Adipocyte (in vitro differentiated cells): Measurements from ENCODE around the gene UBQLN2.
"Not testable (repeated sequence)": the region's sequence is repeated elsewhere in the genome, so short reads cannot be mapped to it uniquely, and the experiment has no call there.

Experiments used
- DNase-seq: peaks from one replicate; pipeline ENCODE4 v3.0.0-alpha.2; 2015; ENCODE audit warnings: low read depth
- H3K27me3 ChIP-seq: replicated peaks from 2 replicates; pipeline ENCODE4 v1.7.0; 2013; ENCODE audit warnings: mild to moderate bottlenecking, low read length, moderate library complexity; ENCODE audit not compliant: control insufficient read depth, insufficient read depth
- H3K36me3 ChIP-seq: 2 replicates; pipeline ENCODE4 v1.7.0; 2013; ENCODE audit warnings: low read length, mild to moderate bottlenecking, moderate library complexity; ENCODE audit not compliant: control insufficient read depth, insufficient read depth, severe bottlenecking
- H3K4me1 ChIP-seq: 2 replicates; pipeline ENCODE4 v1.7.0; 2013; ENCODE audit warnings: mild to moderate bottlenecking, low read length, moderate library complexity; ENCODE audit not compliant: control insufficient read depth, insufficient read depth
- H3K4me3 ChIP-seq: 2 replicates; pipeline ENCODE4 v1.7.0; 2013; ENCODE audit warnings: mild to moderate bottlenecking, low read length, moderate library complexity
- H3K9ac ChIP-seq: 2 replicates; pipeline ENCODE4 v1.7.0; 2013; ENCODE audit warnings: mild to moderate bottlenecking, low read length, moderate library complexity
- H3K9me3 ChIP-seq: 2 replicates; pipeline ENCODE4 v1.7.0; 2013; ENCODE audit warnings: mild to moderate bottlenecking, low read length, moderate library complexity; ENCODE audit not compliant: control insufficient read depth

UBQLN2 gene

GRCh38 chrX:56563231-56564161, at the start of gene UBQLN2:
UBQLN2 (plus strand) TSS chrX:56563627; CDS start chrX:56563874, 247 bp downstream.
- peak; percentile 89 for DNase-seq
- no peaks in the 10 kb centered on the region for H3K9me3 ChIP-seq
- no peaks in the 10 kb centered on the region for H3K27me3 ChIP-seq
- no peaks in the 10 kb centered on the region for H3K36me3 ChIP-seq
- H3K4me1 ChIP-seq = peaks cover 23% of the 10 kb centered on the region
- peak within 1 kb of the TSS; percentile 90 for H3K9ac ChIP-seq
- peak within 1 kb of the TSS; percentile 86 for H3K4me3 ChIP-seq

GRCh38 chrX:56519642-56520041, 43.8 kb upstream of the UBQLN2 start:
- Histone ChIP-seq H3K4me3 (no peak overlapping the region), H3K27me3 (no peaks in the 10 kb centered on the region), H3K4me1 (no peaks in the 10 kb centered on the region), H3K9ac (no peak overlapping the region), H3K36me3 (no peaks in the 10 kb centered on the region), H3K9me3 (no peaks in the 10 kb centered on the region)
- DNase-seq = no peak

DNA sequence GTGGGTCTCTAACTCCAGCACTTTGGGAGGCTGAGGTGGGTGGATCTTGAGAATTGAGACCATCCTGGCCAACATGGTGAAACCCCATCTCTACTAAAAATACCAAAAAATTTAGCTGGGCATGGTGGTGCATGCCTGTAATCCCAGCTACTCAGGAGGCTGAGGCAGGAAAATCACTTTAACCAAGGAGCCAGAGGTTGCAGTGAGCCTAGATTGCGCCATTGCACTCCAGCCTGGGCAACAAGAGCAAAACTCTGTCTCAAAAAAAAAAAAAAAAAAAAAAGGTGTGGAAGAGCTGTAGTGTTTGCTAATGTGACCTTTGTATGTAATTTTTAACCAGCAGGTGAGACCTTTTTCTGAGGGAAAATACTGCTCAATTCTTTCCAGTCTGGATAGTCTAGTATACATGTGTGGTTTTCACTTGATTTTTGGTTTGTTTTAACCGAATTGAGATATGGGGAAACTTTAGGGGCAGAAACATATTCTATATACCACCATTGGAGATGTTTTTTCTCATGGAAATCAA, 33.9 kb upstream of the UBQLN2 start:
- not testable (repeated sequence) for H3K9ac ChIP-seq, H3K4me1 ChIP-seq, H3K27me3 ChIP-seq, DNase-seq, H3K4me3 ChIP-seq, H3K36me3 ChIP-seq
- peaks cover 15% of the 10 kb centered on the region for H3K9me3 ChIP-seq

DNA sequence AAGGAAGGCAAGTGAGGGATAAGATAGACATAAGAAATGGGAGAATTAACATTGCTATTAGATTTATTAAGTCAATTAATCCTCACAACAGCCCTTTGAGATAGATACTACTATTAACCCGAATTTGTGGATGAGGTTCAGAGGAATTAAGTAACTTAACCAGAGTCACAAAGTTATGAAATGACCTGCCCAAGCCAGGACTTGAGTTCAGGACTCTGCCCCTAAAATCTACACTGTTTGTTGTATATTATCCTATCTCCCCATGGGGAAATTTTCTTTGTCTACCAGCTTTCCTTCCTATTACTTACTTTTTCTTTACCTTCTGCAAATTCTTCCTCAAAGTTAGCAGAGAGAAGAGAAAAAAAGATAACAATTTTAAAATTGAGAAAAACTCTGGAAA, 33.4 kb upstream of the UBQLN2 start:
- Histone ChIP-seq H3K4me3 (no peak overlapping the region), H3K27me3 (peaks cover 6% of the 10 kb centered on the region), H3K4me1 (no peaks in the 10 kb centered on the region), H3K9ac (no peak overlapping the region), H3K36me3 (no peaks in the 10 kb centered on the region), H3K9me3 (peaks cover 15% of the 10 kb centered on the region)
- no peak for DNase-seq

DNA sequence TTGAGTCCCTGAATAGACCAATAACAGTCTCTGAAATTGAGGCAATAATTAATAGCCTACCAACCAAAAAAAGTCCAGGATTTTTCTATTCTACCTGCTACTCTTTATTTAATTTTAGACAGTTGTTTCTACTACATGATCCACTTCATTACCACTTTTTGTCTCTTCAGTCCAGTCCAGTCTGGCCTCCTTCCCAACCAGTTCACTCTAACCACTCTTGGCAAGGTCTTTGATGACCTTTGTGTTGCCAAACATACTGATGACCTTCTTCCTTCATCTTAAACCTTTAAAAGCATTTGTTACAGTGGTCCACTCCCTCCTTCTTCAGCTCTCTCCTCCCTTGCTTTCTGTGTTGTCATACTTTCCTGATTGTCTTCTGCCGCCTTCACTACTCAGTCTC, 12.8 kb upstream of the UBQLN2 start:
- Histone ChIP-seq H3K4me1 (no peaks in the 10 kb centered on the region), H3K9me3 (peaks cover 3% of the 10 kb centered on the region), H3K36me3 (no peaks in the 10 kb centered on the region), H3K4me3 (no peak overlapping the region), H3K27me3 (no peaks in the 10 kb centered on the region), H3K9ac (no peak overlapping the region)
- no peak for DNase-seq

DNA sequence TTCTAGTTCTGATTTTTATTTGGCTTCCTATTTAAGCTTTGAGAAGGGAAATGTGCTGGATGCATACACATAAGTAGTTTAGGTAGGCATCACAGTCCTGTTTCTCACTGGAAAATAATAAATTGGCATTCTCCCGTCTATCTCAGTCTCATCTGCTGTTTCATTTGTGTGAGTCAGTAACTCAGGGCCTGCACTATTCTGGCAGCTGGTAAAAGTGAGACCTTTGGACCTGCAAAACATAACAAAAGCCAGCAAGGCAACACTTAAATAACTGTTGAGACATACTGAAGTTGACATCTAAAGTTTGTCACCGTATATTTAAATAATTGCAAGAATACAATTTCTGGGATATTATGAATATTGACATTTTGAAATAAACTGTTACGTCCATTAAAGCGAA, 8.6 kb upstream of the UBQLN2 start:
- no peaks in the 10 kb centered on the region for H3K9me3 ChIP-seq
- no peak for DNase-seq

DNA sequence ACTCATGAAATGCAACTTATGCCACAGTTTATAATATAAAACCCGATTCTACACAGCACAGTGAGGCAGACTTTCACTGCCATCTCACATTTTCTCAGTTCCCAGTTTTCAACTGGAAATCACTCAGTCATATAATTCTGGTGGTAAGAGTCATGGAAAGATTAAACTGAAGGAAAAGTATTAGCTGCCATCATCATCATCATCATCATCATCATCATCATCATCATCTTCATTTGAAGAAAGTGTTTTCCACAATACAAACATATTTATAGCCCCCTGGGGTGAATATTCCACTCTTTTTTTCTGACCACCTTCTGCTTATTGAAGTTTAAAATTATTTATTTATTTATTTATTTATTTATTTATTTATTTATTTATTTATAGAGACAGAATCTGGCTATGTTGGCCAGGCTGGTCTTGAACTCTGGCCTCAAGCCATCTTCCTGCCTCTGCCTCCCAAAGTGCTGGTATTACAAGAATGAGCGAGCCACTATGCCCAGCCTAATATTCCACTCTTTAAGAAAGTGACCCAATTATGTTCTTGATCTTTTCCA, 6.0 kb upstream of the UBQLN2 start:
- no peaks in the 10 kb centered on the region for H3K36me3 ChIP-seq
- no peak overlapping the region for H3K4me3 ChIP-seq
- H3K27me3 ChIP-seq = no peaks in the 10 kb centered on the region
- no peak overlapping the region for H3K9ac ChIP-seq
- H3K4me1 ChIP-seq = peaks cover under 1% of the 10 kb centered on the region
- H3K9me3 ChIP-seq = no peaks in the 10 kb centered on the region
- DNase-seq = no peak

More for the DNA sequence above, 8.6 kb upstream of the UBQLN2 start:
- Histone ChIP-seq H3K27me3 (no peaks in the 10 kb centered on the region), H3K4me1 (no peaks in the 10 kb centered on the region), H3K4me3 (no peak overlapping the region), H3K36me3 (no peaks in the 10 kb centered on the region), H3K9ac (no peak overlapping the region)

DNA sequence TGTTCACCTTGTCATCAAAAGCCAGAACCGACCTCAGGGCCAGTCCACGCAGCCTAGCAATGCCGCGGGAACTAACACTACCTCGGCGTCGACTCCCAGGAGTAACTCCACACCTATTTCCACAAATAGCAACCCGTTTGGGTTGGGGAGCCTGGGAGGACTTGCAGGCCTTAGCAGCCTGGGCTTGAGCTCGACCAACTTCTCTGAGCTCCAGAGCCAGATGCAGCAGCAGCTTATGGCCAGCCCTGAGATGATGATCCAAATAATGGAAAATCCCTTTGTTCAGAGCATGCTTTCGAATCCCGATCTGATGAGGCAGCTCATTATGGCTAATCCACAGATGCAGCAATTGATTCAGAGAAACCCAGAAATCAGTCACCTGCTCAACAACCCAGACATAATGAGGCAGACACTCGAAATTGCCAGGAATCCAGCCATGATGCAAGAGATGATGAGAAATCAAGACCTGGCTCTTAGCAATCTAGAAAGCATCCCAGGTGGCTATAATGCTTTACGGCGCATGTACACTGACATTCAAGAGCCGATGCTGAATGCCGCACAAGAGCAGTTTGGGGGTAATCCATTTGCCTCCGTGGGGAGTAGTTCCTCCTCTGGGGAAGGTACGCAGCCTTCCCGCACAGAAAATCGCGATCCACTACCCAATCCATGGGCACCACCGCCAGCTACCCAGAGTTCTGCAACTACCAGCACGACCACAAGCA, 898 bp downstream of the UBQLN2 start:
- Histone ChIP-seq H3K4me1 (peaks cover 23% of the 10 kb centered on the region), H3K27me3 (no peaks in the 10 kb centered on the region), H3K36me3 (no peaks in the 10 kb centered on the region), H3K9ac (peak overlapping the region; percentile 90), H3K9me3 (no peaks in the 10 kb centered on the region), H3K4me3 (peak overlapping the region; percentile 86)
- peak; percentile 44 for DNase-seq

DNA sequence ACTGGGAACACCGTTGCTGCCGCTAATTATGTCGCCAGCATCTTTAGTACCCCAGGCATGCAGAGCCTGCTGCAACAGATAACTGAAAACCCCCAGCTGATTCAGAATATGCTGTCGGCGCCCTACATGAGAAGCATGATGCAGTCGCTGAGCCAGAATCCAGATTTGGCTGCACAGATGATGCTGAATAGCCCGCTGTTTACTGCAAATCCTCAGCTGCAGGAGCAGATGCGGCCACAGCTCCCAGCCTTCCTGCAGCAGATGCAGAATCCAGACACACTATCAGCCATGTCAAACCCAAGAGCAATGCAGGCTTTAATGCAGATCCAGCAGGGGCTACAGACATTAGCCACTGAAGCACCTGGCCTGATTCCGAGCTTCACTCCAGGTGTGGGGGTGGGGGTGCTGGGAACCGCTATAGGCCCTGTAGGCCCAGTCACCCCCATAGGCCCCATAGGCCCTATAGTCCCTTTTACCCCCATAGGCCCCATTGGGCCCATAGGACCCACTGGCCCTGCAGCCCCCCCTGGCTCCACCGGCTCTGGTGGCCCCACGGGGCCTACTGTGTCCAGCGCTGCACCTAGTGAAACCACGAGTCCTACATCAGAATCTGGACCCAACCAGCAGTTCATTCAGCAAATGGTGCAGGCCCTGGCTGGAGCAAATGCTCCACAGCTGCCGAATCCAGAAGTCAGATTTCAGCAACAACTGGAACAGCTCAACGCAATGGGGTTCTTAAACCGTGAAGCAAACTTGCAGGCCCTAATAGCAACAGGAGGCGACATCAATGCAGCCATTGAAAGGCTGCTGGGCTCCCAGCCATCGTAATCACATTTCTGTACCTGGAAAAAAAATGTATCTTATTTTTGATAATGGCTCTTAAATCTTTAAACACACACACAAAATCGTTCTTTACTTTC, 1.8 kb downstream of the UBQLN2 start:
- Histone ChIP-seq H3K4me1 (peaks cover 23% of the 10 kb centered on the region), H3K36me3 (no peaks in the 10 kb centered on the region), H3K9ac (peak overlapping the region; percentile 90), H3K4me3 (peak overlapping the region; percentile 86), H3K27me3 (no peaks in the 10 kb centered on the region), H3K9me3 (no peaks in the 10 kb centered on the region)
- peak; percentile 15 for DNase-seq

- H3K9me3 ChIP-seq = no peaks in the 10 kb centered on the region
- H3K9ac ChIP-seq = no peak overlapping the region
- H3K36me3 ChIP-seq = no peaks in the 10 kb centered on the region
- H3K4me3 ChIP-seq = no peak overlapping the region
- H3K27me3 ChIP-seq = no peaks in the 10 kb centered on the region
- no peak for DNase-seq
- peaks cover 20% of the 10 kb centered on the region for H3K4me1 ChIP-seq
Observed at GRCh38 chrX:56569378-56570057, 6.1 kb downstream of the UBQLN2 start.
